GM18508 (cell line): Measurements from ENCODE around the gene CXCL17.
"Not testable (repeated sequence)": the region's sequence is repeated elsewhere in the genome, so short reads cannot be mapped to it uniquely, and the experiment has no call there.

Experiments
- ATAC-seq: cut with Tn5 transposase; IDR thresholded peaks from one replicate; pipeline ENCODE4 v1.9.1; 2021; ENCODE audit warnings: moderate number of reproducible peaks; ENCODE audit not compliant: insufficient read depth, unreplicated experiment

Gene CXCL17

GRCh38 chr19:42466521-42467182, 23.9 kb upstream of the CXCL17 start:
- ATAC-seq, result no peak

GRCh38 chr19:42465827-42466280, 23.1 kb upstream of the CXCL17 start:
- peak; percentile 60 for ATAC-seq

- no peak for ATAC-seq
These were observed 19.1 kb upstream of the CXCL17 start for GRCh38 chr19:42461700-42462324.

GRCh38 chr19:42461231-42461630, 18.5 kb upstream of the CXCL17 start:
- not testable (repeated sequence) for ATAC-seq

- no peak for ATAC-seq
These were observed 17.2 kb upstream of the CXCL17 start for GRCh38 chr19:42459926-42460325.

GRCh38 chr19:42455621-42456081, 12.9 kb upstream of the CXCL17 start:
- no peak for ATAC-seq

GRCh38 chr19:42455086-42455485, 12.3 kb upstream of the CXCL17 start:
- ATAC-seq, result no peak

- ATAC-seq, result no peak
These were observed 9.8 kb upstream of the CXCL17 start for GRCh38 chr19:42452590-42452989.

- peak; percentile 95 for ATAC-seq
These were observed 7.7 kb upstream of the CXCL17 start for GRCh38 chr19:42450314-42450934.

GRCh38 chr19:42448306-42448705, 5.6 kb upstream of the CXCL17 start:
- not testable (repeated sequence) for ATAC-seq

- ATAC-seq, result no peak
These were observed 3.2 kb upstream of the CXCL17 start for GRCh38 chr19:42445948-42446347.

- no peak for ATAC-seq
These were observed 1.2 kb upstream of the CXCL17 start for GRCh38 chr19:42443944-42444398.

GRCh38 chr19:42441049-42441445, 1.7 kb downstream of the CXCL17 start:
- ATAC-seq, result no peak

GRCh38 chr19:42440357-42441048, 2.2 kb downstream of the CXCL17 start:
- no peak for ATAC-seq

- ATAC-seq, result no peak
These were observed 6.7 kb downstream of the CXCL17 start for GRCh38 chr19:42436006-42436405.

GRCh38 chr19:42435316-42435715, 7.4 kb downstream of the CXCL17 start:
- no peak for ATAC-seq

- no peak for ATAC-seq
These were observed 9.1 kb downstream of the CXCL17 start for GRCh38 chr19:42433503-42434260.

GRCh38 chr19:42431486-42431885, 11.3 kb downstream of the CXCL17 start:
- ATAC-seq, result no peak

- ATAC-seq, result no peak
These were observed 14.1 kb downstream of the CXCL17 start for GRCh38 chr19:42428676-42429075.

GRCh38 chr19:42427313-42427712, 15.4 kb downstream of the CXCL17 start, which contains the start of gene LIPE:
Gene LIPE (minus strand): TSS chr19:42427388. CDS start chr19:42427149, 239 bp downstream.
- ATAC-seq, result no peak
